Liver (tissue), 3 donors: ENCODE measurements around the gene DCUN1D2.

ENCODE experiments used
- MAX ChIP-seq: IDR thresholded peaks from 2 replicates; pipeline ENCODE4 v1.6.1; 2016; ENCODE audit warnings: antibody characterized with exemption
- RAD21 ChIP-seq, 2 donors: IDR thresholded peaks; 2 replicates each; pipeline ENCODE4 v1.6.1; 2016; ENCODE audit warnings: antibody characterized with exemption in 2 of 2, mild to moderate bottlenecking in 2 of 2
- YY1 ChIP-seq: IDR thresholded peaks from 2 replicates; pipeline ENCODE4 v1.6.1; 2016; ENCODE audit warnings: antibody characterized with exemption, mild to moderate bottlenecking
- TF ChIP-seq, protein P1 (sequence below): IDR thresholded peaks from 2 replicates; pipeline ENCODE4 v1.6.1; 2016; ENCODE audit warnings: antibody characterized with exemption
- TF ChIP-seq, protein P2 (sequence below): fragments of 150-350 bp; IDR thresholded peaks from 2 replicates; pipeline ENCODE4 v1.5.1; 2017; ENCODE audit warnings: improper control_type of control experiment, low read depth, low read length; ENCODE audit not compliant: missing input control
- donor health status: healthy.
- donor health status: healthy.

DNA sequence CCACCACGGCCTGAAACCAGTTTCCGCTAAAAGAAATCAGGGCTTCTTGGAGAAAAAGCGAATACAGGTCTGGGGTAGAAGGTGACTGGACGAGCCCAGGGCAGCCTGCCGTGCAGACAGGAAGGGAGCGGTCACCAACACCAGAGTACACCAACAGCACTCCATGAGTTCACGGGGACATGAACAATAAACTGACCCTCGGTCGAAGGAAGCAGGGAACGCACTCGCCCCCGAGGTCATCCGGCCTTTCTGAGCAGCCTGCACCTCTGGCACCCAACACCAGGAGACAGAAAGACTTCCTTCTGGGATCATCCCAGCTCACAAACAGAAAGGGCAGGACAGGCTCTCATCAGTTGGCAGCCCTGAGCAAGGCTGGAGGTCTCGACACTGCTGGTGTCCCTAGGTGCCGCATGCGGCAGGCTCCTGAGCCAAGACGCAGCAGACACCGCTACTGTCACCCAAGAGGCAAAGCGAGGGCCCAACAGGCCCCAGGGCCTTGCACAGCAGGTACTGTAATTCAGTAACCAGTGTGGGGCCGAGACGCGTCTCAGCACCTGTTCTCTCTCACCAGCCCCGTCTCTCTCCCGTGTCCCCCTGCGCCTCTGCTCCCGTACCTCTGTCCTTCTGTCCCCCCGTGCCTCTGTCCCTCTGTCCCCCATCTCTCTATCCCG, 18.0 kb downstream of the DCUN1D2 start:
- no peak for TF ChIP-seq MAX
- TF ChIP-seq, protein P1, sequence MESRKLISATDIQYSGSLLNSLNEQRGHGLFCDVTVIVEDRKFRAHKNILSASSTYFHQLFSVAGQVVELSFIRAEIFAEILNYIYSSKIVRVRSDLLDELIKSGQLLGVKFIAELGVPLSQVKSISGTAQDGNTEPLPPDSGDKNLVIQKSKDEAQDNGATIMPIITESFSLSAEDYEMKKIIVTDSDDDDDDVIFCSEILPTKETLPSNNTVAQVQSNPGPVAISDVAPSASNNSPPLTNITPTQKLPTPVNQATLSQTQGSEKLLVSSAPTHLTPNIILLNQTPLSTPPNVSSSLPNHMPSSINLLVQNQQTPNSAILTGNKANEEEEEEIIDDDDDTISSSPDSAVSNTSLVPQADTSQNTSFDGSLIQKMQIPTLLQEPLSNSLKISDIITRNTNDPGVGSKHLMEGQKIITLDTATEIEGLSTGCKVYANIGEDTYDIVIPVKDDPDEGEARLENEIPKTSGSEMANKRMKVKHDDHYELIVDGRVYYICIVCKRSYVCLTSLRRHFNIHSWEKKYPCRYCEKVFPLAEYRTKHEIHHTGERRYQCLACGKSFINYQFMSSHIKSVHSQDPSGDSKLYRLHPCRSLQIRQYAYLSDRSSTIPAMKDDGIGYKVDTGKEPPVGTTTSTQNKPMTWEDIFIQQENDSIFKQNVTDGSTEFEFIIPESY = no peak
- no peak for TF ChIP-seq RAD21 (IDR thresholded peaks at IDR 0.05)
- TF ChIP-seq YY1 = no peak
- TF ChIP-seq, protein P2, sequence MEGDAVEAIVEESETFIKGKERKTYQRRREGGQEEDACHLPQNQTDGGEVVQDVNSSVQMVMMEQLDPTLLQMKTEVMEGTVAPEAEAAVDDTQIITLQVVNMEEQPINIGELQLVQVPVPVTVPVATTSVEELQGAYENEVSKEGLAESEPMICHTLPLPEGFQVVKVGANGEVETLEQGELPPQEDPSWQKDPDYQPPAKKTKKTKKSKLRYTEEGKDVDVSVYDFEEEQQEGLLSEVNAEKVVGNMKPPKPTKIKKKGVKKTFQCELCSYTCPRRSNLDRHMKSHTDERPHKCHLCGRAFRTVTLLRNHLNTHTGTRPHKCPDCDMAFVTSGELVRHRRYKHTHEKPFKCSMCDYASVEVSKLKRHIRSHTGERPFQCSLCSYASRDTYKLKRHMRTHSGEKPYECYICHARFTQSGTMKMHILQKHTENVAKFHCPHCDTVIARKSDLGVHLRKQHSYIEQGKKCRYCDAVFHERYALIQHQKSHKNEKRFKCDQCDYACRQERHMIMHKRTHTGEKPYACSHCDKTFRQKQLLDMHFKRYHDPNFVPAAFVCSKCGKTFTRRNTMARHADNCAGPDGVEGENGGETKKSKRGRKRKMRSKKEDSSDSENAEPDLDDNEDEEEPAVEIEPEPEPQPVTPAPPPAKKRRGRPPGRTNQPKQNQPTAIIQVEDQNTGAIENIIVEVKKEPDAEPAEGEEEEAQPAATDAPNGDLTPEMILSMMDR = peak; percentile 10
